Upper lobe of right lung (tissue), 1 donor: ENCODE results near the gene PHYHIPL. TPM values are rescaled to one million over a fixed set of nuclear protein-coding genes. Genes with fewer than 3 reads are reported as not detected.

ENCODE experiments used
- ATAC-seq: fragments of 200-7000 bp; cut with Tn5 transposase; one replicate; pipeline ENCODE4 v1.9.1; 2020; ENCODE audit warnings: mild to moderate bottlenecking, moderate library complexity
- DNase-seq: peaks from one replicate; pipeline ENCODE4 v3.0.0-alpha.2; 2020
- H3K27ac ChIP-seq: fragments of 200-600 bp; one replicate; pipeline ENCODE4 v1.8.0; 2022
- H3K27me3 ChIP-seq: fragments of 200-600 bp; one replicate; pipeline ENCODE4 v1.8.0; 2022; ENCODE audit warnings: mild to moderate bottlenecking
- H3K36me3 ChIP-seq: fragments of 200-600 bp; one replicate; pipeline ENCODE4 v1.8.0; 2022
- H3K4me1 ChIP-seq: fragments of 200-600 bp; one replicate; pipeline ENCODE4 v1.8.0; 2022
- H3K4me3 ChIP-seq: fragments of 200-600 bp; one replicate; pipeline ENCODE4 v1.8.0; 2022; ENCODE audit warnings: mild to moderate bottlenecking
- H3K9me3 ChIP-seq: fragments of 200-600 bp; one replicate; pipeline ENCODE4 v1.8.0; 2022
- CTCF ChIP-seq: fragments of 200-600 bp; IDR thresholded peaks from one replicate; pipeline ENCODE4 v1.8.0; 2022; ENCODE audit warnings: antibody characterized with exemption
- intact Hi-C: fragments of 100-400 bp; cut with DNase I; formaldehyde crosslinking; loops from one replicate; pipeline ENCODE4 v1.11.0; 2022
- total RNA-seq: library from RNA; stranded (reverse); fragmentation: NEBNext Ultra II Directional; extraction: Animal tissue kit (Norgen Biotek cat#: 25700); gene quantifications from one replicate; pipeline ENCODE4 v1.2.1, GENCODE V29; 2021
- donor health status: DM: no; HTN: yes; CAD: no; lungs with severe emphysema.

The PHYHIPL gene
- total RNA-seq, 1 donor from 2014 or later = not detected

GRCh38 chr10:59279476-59279875 is 103.0 kb downstream of the PHYHIPL start:
- Histone ChIP-seq H3K4me3 (no peak overlapping the region), H3K27me3 (no peaks in the 10 kb centered on the region), H3K36me3 (no peaks in the 10 kb centered on the region), H3K9me3 (no peaks in the 10 kb centered on the region), H3K27ac (no peak overlapping the region), H3K4me1 (no peaks in the 10 kb centered on the region)
- ATAC-seq = no peak
- intact Hi-C loops = no loop called here
- TF ChIP-seq CTCF = no peak
- DNase-seq = no peak

- no peaks in the 10 kb centered on the region for H3K9me3 ChIP-seq
- no peaks in the 10 kb centered on the region for H3K27me3 ChIP-seq
- H3K36me3 ChIP-seq = no peaks in the 10 kb centered on the region
- no peak for DNase-seq
- no peak overlapping the region for H3K27ac ChIP-seq
- intact Hi-C loops = no loop called here
- no peak for ATAC-seq
- no peak for TF ChIP-seq CTCF
- no peaks in the 10 kb centered on the region for H3K4me1 ChIP-seq
- H3K4me3 ChIP-seq = no peak overlapping the region
These were observed 103.6 kb downstream of the PHYHIPL start for GRCh38 chr10:59279991-59280505.

- no peaks in the 10 kb centered on the region for H3K9me3 ChIP-seq
- intact Hi-C loops = no loop called here
- no peaks in the 10 kb centered on the region for H3K4me1 ChIP-seq
- TF ChIP-seq CTCF = no peak
- no peaks in the 10 kb centered on the region for H3K27me3 ChIP-seq
- H3K4me3 ChIP-seq = no peak overlapping the region
- H3K27ac ChIP-seq = no peak overlapping the region
- no peaks in the 10 kb centered on the region for H3K36me3 ChIP-seq
- DNase-seq (no peak), ATAC-seq (no peak)
These were observed 105.4 kb downstream of the PHYHIPL start for GRCh38 chr10:59281861-59282260.

- intact Hi-C loops = no loop called here
- DNase-seq (no peak), ATAC-seq (no peak)
- Histone ChIP-seq H3K36me3 (no peaks in the 10 kb centered on the region), H3K4me3 (no peak overlapping the region), H3K27ac (no peak overlapping the region), H3K9me3 (no peaks in the 10 kb centered on the region), H3K4me1 (no peaks in the 10 kb centered on the region), H3K27me3 (no peaks in the 10 kb centered on the region)
- no peak for TF ChIP-seq CTCF
These were observed 107.1 kb downstream of the PHYHIPL start for GRCh38 chr10:59283456-59284091.

GRCh38 chr10:59284118-59284975 is 107.9 kb downstream of the PHYHIPL start:
- intact Hi-C loops = no loop called here
- TF ChIP-seq CTCF = no peak
- DNase-seq (no peak), ATAC-seq (peak; percentile 48)
- Histone ChIP-seq H3K36me3 (no peaks in the 10 kb centered on the region), H3K4me1 (no peaks in the 10 kb centered on the region), H3K27me3 (no peaks in the 10 kb centered on the region), H3K9me3 (no peaks in the 10 kb centered on the region), H3K27ac (no peak overlapping the region), H3K4me3 (no peak overlapping the region)
